CD4-positive, alpha-beta T cell treated with Interleukin-10 for 1 hour (primary cell): ENCODE measurements around the gene TACSTD2.
"Not testable (repeated sequence)": the region's sequence is repeated elsewhere in the genome, so short reads cannot be mapped to it uniquely, and the experiment has no call there.

Source experiments
- DNase-seq: peaks from one replicate; pipeline ENCODE4 v3.0.0-alpha.2; 2020

The TACSTD2 gene

DNA sequence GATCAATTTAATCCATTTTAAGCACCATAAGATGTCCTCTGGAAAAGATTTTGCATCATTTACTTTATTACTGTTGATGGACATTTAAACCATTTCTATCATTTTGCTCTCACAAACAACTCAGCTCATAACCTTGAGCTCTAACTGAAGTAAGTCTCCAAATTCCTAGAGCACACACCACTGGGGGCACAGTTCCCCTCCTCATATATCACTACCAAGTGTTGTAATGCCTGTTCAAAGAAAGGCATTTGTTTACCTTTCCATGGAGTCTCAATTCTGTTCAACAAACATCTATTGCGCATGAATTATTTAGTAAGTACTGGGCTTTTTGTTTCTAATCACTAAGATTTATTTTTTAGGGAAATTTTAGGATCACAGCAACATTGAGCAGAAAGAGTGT lies 21.7 kb downstream of the TACSTD2 start:
- no peak for DNase-seq

DNA sequence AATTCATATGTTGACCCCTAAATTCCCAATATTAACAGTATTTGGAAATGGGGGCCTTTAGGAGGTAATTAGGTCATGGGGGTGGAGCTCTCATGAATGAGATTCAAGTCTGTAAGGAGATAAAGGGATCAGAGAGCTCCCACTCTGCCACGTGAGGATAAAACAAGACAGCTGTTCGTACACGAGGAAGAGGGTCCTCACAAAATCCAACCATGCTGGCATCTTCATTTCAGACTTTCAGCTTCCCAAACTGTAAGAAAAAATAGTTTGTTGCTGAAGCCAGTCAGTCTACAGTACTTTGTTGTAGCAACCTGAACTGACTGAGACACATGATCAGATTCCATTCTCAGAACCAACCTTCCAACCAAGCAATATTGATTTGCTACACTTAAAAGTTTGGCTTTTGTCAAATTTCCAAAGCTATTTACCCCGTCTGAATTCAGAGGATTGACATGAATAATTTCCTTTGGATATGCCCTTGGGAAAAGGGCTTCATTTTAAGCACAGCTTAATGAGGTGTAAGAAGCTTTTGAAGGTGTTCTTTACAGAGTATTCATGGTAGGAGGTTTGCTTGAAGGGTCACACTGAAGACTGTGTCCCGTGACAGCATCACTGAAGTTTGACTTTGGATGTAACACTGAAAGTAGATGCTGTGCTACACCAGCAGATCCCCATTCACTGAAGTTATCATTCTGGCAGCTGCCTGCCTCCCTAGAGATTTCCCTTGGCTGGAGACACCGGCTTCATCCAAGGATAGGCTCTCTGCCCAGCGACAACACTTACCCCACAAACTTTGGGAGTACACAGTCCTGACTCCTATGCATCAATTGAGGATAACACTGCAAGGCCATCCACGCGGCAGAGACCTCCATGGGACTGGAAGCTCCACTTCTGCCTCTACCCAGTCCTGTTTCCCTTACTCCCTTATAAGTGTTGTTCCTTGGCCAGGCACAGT lies 25.6 kb downstream of the TACSTD2 start:
- DNase-seq: no peak

DNA sequence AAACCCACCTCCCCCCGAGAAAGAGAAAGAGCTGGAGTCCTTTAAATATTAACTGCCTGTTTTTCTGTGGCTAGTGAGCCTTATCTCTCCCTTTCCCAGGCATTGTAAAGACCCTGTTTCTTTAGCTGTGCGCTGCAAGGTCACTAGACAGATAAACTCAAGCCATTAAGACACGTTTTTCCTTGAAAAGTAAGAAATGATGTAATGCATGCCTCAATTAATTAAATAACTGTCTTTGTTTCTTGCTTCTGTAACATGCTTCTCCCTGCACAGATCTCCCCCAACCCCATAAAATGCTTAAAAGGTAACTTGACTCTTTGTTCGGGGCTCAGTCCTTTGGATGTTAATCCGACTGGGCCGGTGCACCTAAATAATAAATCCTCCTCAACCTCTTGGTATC lies 27.8 kb downstream of the TACSTD2 start:
- DNase-seq: not testable (repeated sequence)

DNA sequence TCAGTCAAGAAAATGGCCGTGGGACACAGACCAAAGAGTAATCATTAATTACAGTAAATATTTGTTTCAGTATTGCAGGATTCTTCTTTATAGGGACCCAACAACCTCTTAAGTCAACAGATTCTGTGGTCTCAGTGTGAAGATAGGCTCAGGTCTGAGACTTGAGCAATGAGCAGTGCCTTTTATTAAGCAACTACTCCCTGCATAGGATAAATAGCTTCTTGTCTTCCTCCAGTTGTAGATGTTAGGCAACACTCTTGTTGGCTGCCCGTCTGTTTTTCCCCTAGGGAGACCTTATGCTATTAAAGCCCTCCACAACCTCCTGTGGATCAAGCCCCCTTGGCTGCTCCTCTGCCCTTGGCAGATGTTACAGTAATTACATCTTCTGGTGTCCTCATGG lies 28.7 kb downstream of the TACSTD2 start:
- DNase-seq: no peak

DNA sequence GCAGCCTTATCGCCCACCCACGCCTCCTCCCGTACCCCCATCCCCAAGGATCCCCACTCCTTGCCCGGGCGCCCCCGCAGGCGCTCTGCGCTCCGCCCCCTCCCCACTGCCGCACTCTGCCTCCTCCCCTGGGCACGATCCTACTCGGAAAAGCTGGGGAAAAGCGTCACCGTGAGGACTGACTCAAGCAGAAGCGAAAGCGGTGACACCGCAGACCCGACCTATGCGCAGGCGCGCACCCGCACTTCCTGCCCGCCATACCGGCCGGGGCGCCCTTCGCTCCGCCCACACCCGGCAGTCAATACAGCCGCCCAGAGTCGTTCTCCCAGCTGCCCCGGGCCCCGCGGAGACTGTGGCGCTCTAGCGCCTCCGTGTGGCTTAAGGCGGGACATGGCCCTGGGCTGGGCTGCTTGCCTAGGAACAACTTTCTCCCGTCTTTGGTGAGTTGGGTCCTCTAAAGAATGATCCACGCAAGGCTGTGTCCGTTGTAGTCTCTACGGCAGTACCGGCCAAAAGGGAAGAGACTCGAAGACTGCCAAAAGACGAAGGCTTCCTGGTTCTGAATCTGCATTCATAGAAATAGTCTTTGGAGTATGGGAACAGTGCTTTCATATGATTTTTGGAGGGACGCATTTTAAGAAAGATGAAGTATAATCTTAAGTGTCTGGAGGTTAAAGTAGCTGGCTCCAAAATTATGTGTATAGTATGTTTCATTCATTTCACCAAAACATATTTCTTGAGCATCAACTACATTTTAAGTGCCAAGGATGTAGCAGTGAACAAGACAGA lies 30.3 kb downstream of the TACSTD2 start, which contains the start of gene OMA1:
Gene OMA1 (minus strand): TSS at position 207 of the 789 bp plus-strand sequence. CDS start 7,432 bp downstream, outside the sequence.
- peak; percentile 98 for DNase-seq

DNA sequence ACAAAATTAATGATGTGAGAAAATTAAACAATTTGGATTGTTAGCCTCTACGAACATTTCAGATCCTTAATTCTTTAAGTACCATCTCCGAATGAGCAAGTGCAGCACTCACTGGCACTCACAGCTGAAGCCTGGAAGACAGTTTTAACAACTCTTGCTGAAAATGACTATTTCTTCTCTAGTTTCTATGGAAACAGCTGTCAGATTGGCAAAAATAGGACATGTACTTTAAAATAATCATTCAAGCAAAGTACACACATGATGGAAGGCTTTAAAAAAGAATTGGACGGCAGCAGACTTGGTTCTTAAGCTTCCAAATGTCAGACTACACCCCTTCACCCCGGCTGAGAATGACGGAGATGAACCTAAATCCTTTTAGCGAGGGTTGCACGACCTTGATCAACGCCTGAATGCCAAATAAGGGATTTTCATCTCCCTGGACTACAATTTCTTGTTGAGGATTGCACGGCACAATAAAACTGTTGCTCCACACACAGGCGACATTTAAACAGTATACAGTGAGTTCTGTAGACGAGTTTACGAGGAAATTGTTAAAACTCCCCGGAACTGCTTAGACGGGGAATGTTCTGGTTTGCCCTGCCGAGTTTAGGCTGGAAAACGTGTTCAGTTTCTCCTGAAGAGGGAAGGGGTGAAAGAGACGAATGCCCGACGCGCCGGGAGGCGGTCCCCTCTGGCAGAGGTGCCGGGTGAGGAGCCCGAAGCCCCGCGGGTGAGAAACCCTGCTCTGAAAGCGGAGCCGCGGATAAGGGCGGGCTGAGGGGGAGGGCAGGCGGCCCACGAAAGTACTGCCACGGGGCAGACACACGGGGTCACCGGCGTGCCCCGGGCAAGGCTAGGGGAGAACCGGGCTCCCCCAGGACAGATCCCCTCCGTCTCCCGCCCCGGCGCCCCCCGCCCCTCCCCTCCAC lies 31.2 kb downstream of the TACSTD2 start:
- DNase-seq: peak; percentile 83

DNA sequence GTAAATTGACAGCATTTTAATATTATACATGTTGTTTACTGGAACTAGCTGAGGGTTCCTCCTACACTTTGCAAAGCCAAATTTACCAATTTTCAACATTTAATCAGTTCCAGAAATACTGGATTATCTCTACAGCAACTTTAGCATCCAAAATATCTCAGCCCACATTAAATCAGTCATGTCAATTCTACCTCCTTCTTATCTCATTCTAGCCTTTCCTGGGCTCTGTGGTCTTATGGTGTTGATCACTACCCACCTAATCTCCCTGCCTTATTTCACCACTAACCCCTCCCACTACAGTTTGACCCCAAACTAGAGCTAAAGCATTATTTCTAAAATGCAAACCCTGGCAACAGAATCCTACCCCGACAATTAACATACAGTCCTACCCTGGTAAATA lies 33.8 kb downstream of the TACSTD2 start:
- no peak for DNase-seq

DNA sequence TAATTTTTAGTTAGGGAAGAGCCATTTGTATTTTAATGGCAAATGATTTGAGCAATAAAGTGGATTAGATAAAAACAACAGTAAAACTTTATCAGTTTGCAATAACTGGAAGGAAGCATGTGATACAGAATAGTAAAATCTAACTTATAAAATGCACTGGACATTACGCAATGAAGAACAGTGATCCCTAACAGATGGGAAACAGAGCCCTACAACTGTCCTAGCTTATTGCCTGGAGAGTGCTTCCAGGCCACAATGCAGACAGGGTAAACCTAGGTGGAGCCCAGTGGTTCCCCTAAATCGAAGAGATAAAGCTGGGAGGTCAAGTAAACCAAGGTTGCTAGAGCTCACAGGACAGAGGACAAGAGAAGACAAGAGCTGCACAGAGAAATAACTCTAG lies 37.5 kb downstream of the TACSTD2 start:
- DNase-seq: no peak

DNA sequence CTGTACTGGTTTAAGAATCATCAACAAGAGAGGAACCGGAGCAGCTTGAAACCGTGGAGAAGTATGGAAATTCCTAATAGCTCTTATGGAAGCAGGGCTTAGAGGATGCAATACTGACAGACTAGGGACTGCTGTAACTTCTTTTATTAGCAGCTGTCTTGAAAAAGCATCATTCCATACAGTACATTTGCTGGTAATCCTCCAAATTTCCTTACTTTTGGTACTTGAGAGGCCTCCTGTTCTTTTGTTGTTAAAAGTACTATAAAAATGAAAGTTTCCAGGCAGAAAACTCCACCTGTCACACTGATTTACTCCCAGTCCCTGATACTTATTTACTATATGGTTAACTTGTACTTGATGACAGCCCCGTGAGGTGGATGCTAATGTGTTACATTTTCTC lies 38.2 kb downstream of the TACSTD2 start:
- no peak for DNase-seq

DNA sequence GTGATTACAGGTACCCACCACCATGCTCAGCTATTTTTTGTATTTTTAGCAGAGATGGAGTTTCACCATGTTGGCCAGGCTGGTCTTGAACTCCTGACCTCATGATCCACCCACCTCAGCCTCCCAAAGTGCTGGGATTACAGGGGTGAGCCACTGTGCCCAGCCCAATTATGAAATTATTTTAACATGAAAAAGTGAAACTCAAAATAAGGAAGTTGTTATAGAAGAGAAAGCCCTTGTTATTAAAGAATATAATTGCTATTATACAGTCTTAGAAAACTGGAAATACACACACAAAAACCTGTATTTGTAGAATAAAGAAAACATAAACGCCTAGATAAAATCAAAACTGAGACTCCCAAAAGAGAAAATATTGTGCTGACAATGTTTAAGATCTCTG lies 45.2 kb downstream of the TACSTD2 start:
- DNase-seq: not testable (repeated sequence)

DNA sequence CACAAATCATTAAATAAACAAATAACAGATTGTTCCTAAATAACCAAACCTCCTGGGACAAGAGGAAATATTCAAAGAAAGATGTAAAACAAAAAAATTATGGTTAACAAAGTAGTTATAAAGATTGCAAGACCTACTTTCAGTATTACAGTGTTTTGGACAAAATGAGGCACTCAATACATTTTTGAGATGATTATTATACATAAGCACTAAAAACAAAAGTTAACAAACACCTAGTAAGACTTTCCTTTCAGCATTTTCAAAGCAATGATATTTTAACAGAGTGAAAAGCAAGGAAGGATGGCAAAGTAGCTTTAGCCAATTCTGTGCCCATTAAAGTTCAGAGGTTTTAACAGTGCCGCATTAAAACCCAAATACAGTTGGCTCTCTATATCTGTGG lies 47.8 kb downstream of the TACSTD2 start:
- no peak for DNase-seq

DNA sequence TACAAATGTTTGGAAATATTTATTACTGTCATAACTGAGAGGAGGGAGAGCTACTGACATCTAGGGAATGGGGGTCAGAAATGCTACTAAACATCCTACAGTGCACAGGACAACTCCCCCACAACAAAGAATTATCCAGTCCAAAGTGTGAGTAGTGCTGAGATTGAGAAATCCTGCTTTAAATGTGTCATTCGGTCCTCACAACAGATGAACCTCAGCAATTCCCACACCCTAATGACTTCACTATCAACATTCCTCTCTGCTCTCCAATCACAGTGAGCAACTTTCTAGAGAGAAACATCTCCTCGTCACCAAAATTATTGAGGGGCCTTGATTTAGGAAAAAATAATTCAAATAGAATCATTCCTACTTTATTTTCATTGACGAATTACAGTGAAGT lies 48.5 kb downstream of the TACSTD2 start:
- no peak for DNase-seq
